Esophagus (tissue), 2 donors: ENCODE results near the gene CLEC2B. TPM values are rescaled to one million over a fixed set of nuclear protein-coding genes. Genes with fewer than 3 reads are reported as not detected.

Source experiments
- polyA plus RNA-seq, 2 donors: library from polyadenylated mRNA; stranded (reverse); fragments of 200-250 nt; gene quantifications; one replicate each; pipeline ENCODE4 v1.2.3, GENCODE V29; 2013
- donor health status: healthy with polysubstance abuse.
- donor health status: Bipolar disorder and iron deficiency.

Gene CLEC2B
- polyA plus RNA-seq, 2 donors, result 8.3 to 12.8 TPM

Other genes starting within 250 kb of the CLEC2B start
- gene CLEC2D, start 199.6 kb downstream of the CLEC2B start, polyA plus RNA-seq, result 1 to 10 TPM; 1.8 to 5.2 TPM
- under 1 TPM in 1 of 2 donors, not detected in 1; 0.25 TPM for gene CLECL1, start 136.3 kb downstream of the CLEC2B start, polyA plus RNA-seq
- gene CD69, start 108.5 kb downstream of the CLEC2B start, polyA plus RNA-seq, result 1 to 10 TPM; 1.6 to 1.8 TPM
- gene KLRF1, start 41.9 kb downstream of the CLEC2B start, polyA plus RNA-seq, result 1 to 10 TPM in 1 of 2 donors, under 1 TPM in 1; 0.48 to 1.2 TPM
- not detected for gene KLRF2, start 12.1 kb upstream of the CLEC2B start, polyA plus RNA-seq
- not detected for gene CLEC2A, start 63.0 kb upstream of the CLEC2B start, polyA plus RNA-seq
- gene CLEC12A, start 102.1 kb upstream of the CLEC2B start, polyA plus RNA-seq, result under 1 TPM; 0.16 to 0.32 TPM
- not detected for gene CLEC1B, start 129.8 kb upstream of the CLEC2B start, polyA plus RNA-seq
- under 1 TPM in 1 of 2 donors, not detected in 1; 0.09 TPM for gene CLEC12B, start 141.3 kb upstream of the CLEC2B start, polyA plus RNA-seq
- gene CLEC9A, start 161.3 kb upstream of the CLEC2B start, polyA plus RNA-seq, result under 1 TPM in 1 of 2 donors, not detected in 1; 0.13 TPM
- gene CLEC1A, start 229.6 kb upstream of the CLEC2B start, polyA plus RNA-seq, result 1 to 10 TPM; 1.2 to 1.4 TPM